Brain microvascular endothelial cell (primary cell): Measurements from ENCODE around the gene SCUBE1.

Source experiments
- DNase-seq: peaks from one replicate; pipeline ENCODE4 v3.0.0-alpha.2; 2020
- H3K27ac ChIP-seq: fragments of 250-450 bp; sonication (Bioruptor Pico); 2 replicates; pipeline ENCODE4 v1.5.1; 2020; ENCODE audit warnings: mild to moderate bottlenecking, moderate library complexity
- H3K27me3 ChIP-seq: fragments of 250-450 bp; sonication (Bioruptor Pico); replicated peaks from 2 replicates; pipeline ENCODE4 v1.5.1; 2020; ENCODE audit warnings: mild to moderate bottlenecking
- H3K36me3 ChIP-seq: fragments of 250-450 bp; sonication (Bioruptor Pico); replicated peaks from 2 replicates; pipeline ENCODE4 v1.5.1; 2020; ENCODE audit warnings: mild to moderate bottlenecking
- H3K4me3 ChIP-seq: 2 replicates; pipeline ENCODE4 v1.5.1; 2011; ENCODE audit warnings: low read depth, mild to moderate bottlenecking, control low read depth, low read length, moderate library complexity
- in situ Hi-C: cut with HindIII; loops from 2 replicates; pipeline ENCODE4 v1.10.0; 2017; ENCODE audit warnings: low sequenced_read_pairs, low pct_ligation_motif_present
- TF ChIP-seq, protein P1 (sequence below): IDR thresholded peaks from 2 replicates; pipeline ENCODE4 v1.5.1; 2011; ENCODE audit warnings: low read depth, mild to moderate bottlenecking, moderate library complexity, low read length, control low read depth, inconsistent platforms; ENCODE audit errors: missing control alignments

SCUBE1 gene

DNA sequence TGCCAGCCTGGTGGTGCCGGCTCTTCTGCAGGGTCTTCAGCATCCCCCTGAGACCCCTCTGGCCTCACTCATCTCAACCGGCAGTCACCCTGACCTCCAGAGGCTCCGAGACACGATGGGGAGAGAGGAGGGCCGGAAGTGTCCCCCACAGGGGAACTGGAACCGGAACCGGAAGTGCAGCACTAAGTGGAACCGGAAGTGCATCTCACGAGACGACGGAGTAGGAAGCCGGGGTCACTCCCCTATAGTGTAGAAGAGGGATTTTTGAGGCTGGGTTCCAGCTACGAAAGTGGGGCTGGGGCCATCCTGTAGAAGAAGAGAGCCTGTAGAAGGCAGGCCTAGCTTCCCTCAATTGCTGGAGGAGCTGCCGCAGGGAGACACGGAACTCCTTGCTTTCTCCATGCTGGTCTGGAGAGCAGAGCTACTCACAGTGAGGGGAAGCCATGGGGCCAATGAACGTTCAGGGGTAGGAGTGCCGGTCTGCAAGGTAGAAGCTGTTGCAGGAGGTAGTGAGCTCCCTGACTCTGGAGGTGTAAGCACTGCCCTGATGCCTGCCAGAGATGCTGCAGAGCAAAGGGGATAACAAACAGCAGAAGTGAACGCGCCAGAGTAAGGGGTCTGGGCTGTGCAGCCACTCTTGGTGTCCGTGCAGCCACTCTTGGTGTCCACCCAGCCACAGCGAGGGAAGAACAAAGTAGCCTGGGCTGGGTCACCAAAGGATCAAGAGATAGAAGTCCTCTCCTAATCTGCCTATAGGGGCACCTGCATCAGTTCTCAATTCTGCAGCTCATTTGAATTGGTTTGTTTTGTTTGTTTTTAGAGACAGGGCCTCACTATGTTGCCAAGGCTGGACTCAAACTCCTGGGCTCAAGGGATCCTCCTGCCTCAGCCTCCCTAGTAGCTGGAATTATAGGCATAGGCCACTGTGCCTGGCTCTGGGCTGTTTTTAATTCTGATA is 21.9 kb downstream of the SCUBE1 start:
- H3K4me3 ChIP-seq: no peak overlapping the region
- no peak overlapping the region for H3K27ac ChIP-seq
- H3K36me3 ChIP-seq: no peaks in the 10 kb centered on the region
- TF ChIP-seq, protein P1, sequence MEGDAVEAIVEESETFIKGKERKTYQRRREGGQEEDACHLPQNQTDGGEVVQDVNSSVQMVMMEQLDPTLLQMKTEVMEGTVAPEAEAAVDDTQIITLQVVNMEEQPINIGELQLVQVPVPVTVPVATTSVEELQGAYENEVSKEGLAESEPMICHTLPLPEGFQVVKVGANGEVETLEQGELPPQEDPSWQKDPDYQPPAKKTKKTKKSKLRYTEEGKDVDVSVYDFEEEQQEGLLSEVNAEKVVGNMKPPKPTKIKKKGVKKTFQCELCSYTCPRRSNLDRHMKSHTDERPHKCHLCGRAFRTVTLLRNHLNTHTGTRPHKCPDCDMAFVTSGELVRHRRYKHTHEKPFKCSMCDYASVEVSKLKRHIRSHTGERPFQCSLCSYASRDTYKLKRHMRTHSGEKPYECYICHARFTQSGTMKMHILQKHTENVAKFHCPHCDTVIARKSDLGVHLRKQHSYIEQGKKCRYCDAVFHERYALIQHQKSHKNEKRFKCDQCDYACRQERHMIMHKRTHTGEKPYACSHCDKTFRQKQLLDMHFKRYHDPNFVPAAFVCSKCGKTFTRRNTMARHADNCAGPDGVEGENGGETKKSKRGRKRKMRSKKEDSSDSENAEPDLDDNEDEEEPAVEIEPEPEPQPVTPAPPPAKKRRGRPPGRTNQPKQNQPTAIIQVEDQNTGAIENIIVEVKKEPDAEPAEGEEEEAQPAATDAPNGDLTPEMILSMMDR: no peak
- in situ Hi-C loops: no loop called here
- no peak for DNase-seq
- H3K27me3 ChIP-seq: peaks cover 4% of the 10 kb centered on the region

DNA sequence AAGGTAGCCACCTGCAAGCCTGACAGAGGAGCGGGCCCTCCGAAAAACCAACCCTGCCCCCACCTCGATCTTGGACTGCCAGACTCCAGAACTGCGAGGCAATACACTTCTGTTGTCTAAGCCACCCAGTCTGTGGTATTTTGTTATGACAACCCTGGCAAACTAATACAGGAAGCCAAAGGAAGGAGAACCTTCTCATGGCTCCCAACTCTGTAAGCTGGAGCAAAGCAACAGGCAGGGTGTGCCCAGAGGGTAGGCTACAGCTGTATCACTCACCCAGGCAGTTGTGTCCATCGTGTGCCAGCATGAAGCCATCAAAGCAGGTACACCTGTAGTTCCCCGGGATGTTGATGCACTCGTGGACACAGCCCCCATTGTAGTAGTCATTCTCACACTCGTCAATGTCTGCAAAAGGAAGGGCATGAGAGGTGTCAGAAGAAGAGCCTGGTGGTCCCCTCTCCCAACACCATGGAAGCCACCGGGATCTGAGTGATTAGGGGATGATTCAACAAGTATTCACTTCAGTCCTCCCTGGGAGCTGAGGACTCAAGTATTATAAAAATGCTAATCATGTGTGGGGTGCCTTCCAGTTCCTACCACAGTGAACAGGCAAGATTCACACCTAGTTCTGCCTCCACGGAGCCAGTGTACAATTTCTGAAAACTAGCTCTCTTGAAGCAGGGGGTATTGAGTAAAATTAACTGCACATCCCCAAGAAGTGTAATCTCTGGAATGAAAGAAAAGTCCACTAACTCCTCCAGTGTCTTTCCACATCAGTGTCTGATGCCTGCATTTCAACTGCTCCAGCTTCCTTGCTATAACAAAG is 23.3 kb downstream of the SCUBE1 start:
- Histone ChIP-seq H3K36me3 (no peaks in the 10 kb centered on the region), H3K27ac (no peak overlapping the region), H3K27me3 (peaks cover 4% of the 10 kb centered on the region), H3K4me3 (no peak overlapping the region)
- in situ Hi-C loops: no loop called here
- DNase-seq: no peak
- TF ChIP-seq, protein P1: no peak

DNA sequence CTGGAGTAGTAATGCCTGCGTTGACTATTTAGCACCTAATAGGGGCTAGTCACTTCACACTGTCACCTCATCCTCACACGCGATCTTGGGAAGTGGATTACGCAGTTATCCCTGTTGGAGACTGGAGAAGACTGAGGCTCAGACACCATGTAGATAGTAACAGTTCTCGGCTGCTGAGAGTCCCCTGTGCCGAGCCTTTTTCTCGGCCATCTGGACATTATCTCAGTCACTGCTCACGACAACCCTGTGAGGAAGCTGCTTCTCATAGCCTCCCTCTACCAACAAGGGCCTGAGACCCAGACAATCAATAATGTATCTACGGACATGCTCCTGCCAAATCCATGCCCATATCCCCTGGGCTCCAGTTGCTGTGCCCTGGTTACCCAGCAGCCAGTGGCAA is 25.9 kb downstream of the SCUBE1 start:
- H3K36me3 ChIP-seq: no peaks in the 10 kb centered on the region
- TF ChIP-seq, protein P1: no peak
- H3K4me3 ChIP-seq: no peak overlapping the region
- H3K27ac ChIP-seq: no peak overlapping the region
- peaks cover 2% of the 10 kb centered on the region for H3K27me3 ChIP-seq
- in situ Hi-C loops: no loop called here
- no peak for DNase-seq

DNA sequence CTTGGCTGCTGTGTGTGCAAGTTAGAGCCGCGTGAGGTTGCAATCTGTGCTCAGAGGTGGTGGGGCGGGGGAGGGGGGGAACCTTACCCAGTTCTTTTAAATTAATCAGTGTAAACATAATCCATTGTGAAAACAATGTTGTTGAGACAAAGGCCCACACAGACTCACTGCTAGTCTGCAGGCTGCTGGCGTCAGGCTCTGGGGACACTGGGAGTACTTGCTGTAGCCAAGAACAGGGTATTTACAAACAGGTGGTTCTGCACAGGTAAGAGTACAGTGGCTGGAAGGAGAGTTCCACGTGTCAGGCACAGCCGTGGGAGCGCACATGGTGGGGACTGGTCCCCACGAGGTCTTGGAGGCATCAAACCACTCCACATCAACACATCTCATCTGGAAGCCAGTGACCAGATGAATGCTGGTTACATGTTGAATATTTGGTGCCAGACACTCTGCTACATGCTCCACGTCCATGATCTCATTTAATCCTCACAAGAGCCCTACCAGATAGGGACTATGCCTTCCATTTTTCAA is 27.4 kb downstream of the SCUBE1 start:
- in situ Hi-C loops: no loop called here
- Histone ChIP-seq H3K4me3 (no peak overlapping the region), H3K27ac (no peak overlapping the region), H3K27me3 (peaks cover 2% of the 10 kb centered on the region), H3K36me3 (no peaks in the 10 kb centered on the region)
- TF ChIP-seq, protein P1: no peak
- no peak for DNase-seq

DNA sequence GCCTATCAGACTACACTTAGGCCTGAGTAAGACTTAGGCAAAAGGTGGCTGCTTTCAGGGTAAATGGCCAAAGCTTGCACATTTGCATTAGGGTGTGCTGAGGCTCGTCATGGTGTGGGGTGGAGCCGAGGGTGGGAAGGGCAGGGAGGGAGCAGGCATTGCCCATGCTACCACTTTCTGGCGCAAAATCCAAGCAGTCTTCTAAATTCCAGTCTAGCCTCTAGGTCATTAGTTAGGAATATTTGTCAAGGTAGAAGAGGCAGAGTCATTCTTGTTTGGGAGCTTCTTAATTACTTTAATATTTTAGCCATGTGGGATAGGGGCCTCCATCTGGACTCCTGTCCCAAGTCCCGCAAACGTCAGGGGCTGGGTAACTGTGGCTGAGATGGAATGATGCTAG is 28.6 kb downstream of the SCUBE1 start:
- TF ChIP-seq, protein P1: no peak
- no peak for DNase-seq
- Histone ChIP-seq H3K27me3 (peaks cover 3% of the 10 kb centered on the region), H3K4me3 (no peak overlapping the region), H3K27ac (no peak overlapping the region), H3K36me3 (no peaks in the 10 kb centered on the region)
- in situ Hi-C loops: no loop called here
